Hepatocyte (in vitro differentiated cells): Measurements from ENCODE around the gene TMC6. TPM values are rescaled to one million over a fixed set of nuclear protein-coding genes. Genes with fewer than 3 reads are reported as not detected.

ENCODE experiments used
- DNase-seq: peaks from one replicate; pipeline ENCODE4 v3.0.0-alpha.2; 2016; ENCODE audit warnings: low spot score
- H2AFZ ChIP-seq: fragments of 200-600 bp; sonication (generic); 2 replicates; pipeline ENCODE4 v1.6.0; 2016; ENCODE audit warnings: antibody characterized with exemption, mild to moderate bottlenecking
- H3K27ac ChIP-seq: fragments of 200-600 bp; sonication (generic); 2 replicates; pipeline ENCODE4 v1.5.1; 2016; ENCODE audit warnings: mild to moderate bottlenecking
- H3K27me3 ChIP-seq: fragments of 200-600 bp; sonication (generic); 2 replicates; pipeline ENCODE4 v1.6.1; 2016
- H3K36me3 ChIP-seq: fragments of 200-600 bp; sonication (generic); replicated peaks from 2 replicates; pipeline ENCODE4 v1.5.1; 2016; ENCODE audit warnings: low read depth; ENCODE audit not compliant: insufficient read depth
- H3K4me1 ChIP-seq: fragments of 200-600 bp; sonication (generic); 2 replicates; pipeline ENCODE4 v1.5.1; 2016; ENCODE audit warnings: mild to moderate bottlenecking, moderate library complexity; ENCODE audit not compliant: insufficient read depth
- H3K4me2 ChIP-seq: fragments of 200-600 bp; sonication (generic); 2 replicates; pipeline ENCODE4 v1.6.0; 2016
- H3K4me3 ChIP-seq: fragments of 200-600 bp; sonication (generic); 2 replicates; pipeline ENCODE4 v1.5.1; 2016; ENCODE audit warnings: mild to moderate bottlenecking
- H3K79me2 ChIP-seq: fragments of 200-600 bp; sonication (generic); 2 replicates; pipeline ENCODE4 v1.6.0; 2017; ENCODE audit warnings: mild to moderate bottlenecking
- H3K9me2 ChIP-seq: fragments of 200-600 bp; sonication (generic); replicated peaks from 2 replicates; pipeline ENCODE4 v1.6.0; 2017; ENCODE audit warnings: mild to moderate bottlenecking; ENCODE audit not compliant: insufficient read depth
- H3K9me3 ChIP-seq: fragments of 200-600 bp; sonication (generic); 2 replicates; pipeline ENCODE4 v1.5.1; 2016; ENCODE audit warnings: low read depth, mild to moderate bottlenecking
- H4K20me1 ChIP-seq: fragments of 200-600 bp; sonication (generic); 2 replicates; pipeline ENCODE4 v1.6.0; 2016; ENCODE audit warnings: mild to moderate bottlenecking; ENCODE audit not compliant: insufficient read depth, poor library complexity, severe bottlenecking
- CTCF ChIP-seq: fragments of 200-600 bp; sonication (generic); IDR thresholded peaks from 2 replicates; pipeline ENCODE4 v1.5.1; 2016; ENCODE audit warnings: antibody characterized with exemption, mild to moderate bottlenecking; ENCODE audit not compliant: poor library complexity
- EZH2 ChIP-seq: fragments of 200-600 bp; sonication (generic); IDR thresholded peaks from 2 replicates; pipeline ENCODE4 v1.6.1; 2016; ENCODE audit warnings: antibody characterized with exemption, mild to moderate bottlenecking, borderline replicate concordance
- EZH2phosphoT487 ChIP-seq: fragments of 200-600 bp; sonication (generic); IDR thresholded peaks from one replicate; pipeline ENCODE4 v1.6.1; 2018; ENCODE audit warnings: antibody characterized with exemption, mild to moderate bottlenecking, low read depth, moderate library complexity; ENCODE audit not compliant: unreplicated experiment, severe bottlenecking
- WGBS: methylation state at CpG from one replicate; pipeline ENCODE4 v1.1.6; 2016; ENCODE audit warnings: low lambda C conversion rate; ENCODE audit errors: missing lambda C conversion rate; 5-methylcytosine and 5-hydroxymethylcytosine counted together
- polyA plus RNA-seq: library from polyadenylated mRNA; unstranded; fragments of >200 nt; fragmentation: Nextera tagmentation; extraction: Ambion mirVana; gene quantifications from 2 replicates; pipeline ENCODE4 v1.2.1, GENCODE V29; 2016
- total RNA-seq: library from RNA; depleted of rRNA; stranded (reverse); fragments of >200 nt; gene quantifications from 2 replicates; pipeline ENCODE4 v1.2.3, GENCODE V29; 2014

The TMC6 gene
- total and polyA plus RNA-seq, 2 experiments from 2014 or later = 26.7 to 57.9 TPM

GRCh38 chr17:78132767-78133178, 4.2 kb upstream of the TMC6 start:
- no peak overlapping the region for H3K27ac ChIP-seq
- H2AFZ ChIP-seq = no peak overlapping the region
- no peaks in the 10 kb centered on the region for H4K20me1 ChIP-seq
- no peak for TF ChIP-seq EZH2
- TF ChIP-seq CTCF = no peak
- no peak for TF ChIP-seq EZH2phosphoT487
- no peak overlapping the region for H3K4me2 ChIP-seq
- H3K9me3 ChIP-seq = no peaks in the 10 kb centered on the region
- 93% methylated on average over 9 of the region's 9 CpGs for WGBS
- no peaks in the 10 kb centered on the region for H3K36me3 ChIP-seq
- H3K9me2 ChIP-seq = no peaks in the 10 kb centered on the region
- H3K27me3 ChIP-seq = peaks cover 11% of the 10 kb centered on the region
- no peak for DNase-seq
- H3K4me3 ChIP-seq = no peak overlapping the region
- H3K79me2 ChIP-seq = no peaks in the 10 kb centered on the region
- peaks cover 13% of the 10 kb centered on the region for H3K4me1 ChIP-seq

DNA sequence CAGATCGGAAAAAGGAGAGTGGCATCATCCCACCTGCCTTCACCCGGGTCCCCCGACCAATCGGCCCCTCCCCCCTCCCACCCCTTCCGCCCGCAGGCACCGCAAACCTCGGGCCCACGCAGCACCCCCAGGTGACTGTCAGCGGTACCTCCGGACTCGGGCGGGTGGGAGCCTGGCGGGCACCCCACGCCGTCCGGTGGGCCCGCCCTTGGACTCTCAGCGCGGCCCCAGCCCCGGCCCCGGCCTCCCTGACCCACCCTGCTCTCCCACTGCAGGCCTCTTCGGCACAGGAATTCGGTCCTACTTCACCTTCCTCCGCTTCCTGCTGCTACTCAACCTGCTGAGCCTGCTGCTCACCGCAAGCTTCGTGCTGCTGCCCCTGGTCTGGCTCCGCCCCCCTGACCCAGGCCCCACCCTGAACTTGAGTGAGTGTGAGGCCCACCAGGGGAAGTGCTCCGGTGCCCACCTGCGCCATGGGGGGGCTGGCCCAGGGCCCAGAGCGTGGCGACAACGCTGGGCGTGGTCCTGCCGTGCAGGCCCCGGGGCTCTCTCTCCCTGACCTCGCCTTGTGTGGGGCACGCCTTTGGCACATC, 3.6 kb upstream of the TMC6 start:
- Histone ChIP-seq H3K9me3 (no peaks in the 10 kb centered on the region), H4K20me1 (no peaks in the 10 kb centered on the region), H3K9me2 (no peaks in the 10 kb centered on the region), H3K79me2 (no peaks in the 10 kb centered on the region), H3K36me3 (no peaks in the 10 kb centered on the region), H3K4me1 (peaks cover 18% of the 10 kb centered on the region), H3K27ac (peak overlapping the region; percentile 27), H2AFZ (no peak overlapping the region), H3K4me3 (no peak overlapping the region), H3K4me2 (peak overlapping the region; percentile 87), H3K27me3 (peaks cover 11% of the 10 kb centered on the region)
- 49% methylated on average over 15 of the region's 38 CpGs for WGBS
- TF ChIP-seq EZH2phosphoT487 = no peak
- no peak for TF ChIP-seq CTCF
- TF ChIP-seq EZH2 = no peak
- DNase-seq = peak; percentile 63

DNA sequence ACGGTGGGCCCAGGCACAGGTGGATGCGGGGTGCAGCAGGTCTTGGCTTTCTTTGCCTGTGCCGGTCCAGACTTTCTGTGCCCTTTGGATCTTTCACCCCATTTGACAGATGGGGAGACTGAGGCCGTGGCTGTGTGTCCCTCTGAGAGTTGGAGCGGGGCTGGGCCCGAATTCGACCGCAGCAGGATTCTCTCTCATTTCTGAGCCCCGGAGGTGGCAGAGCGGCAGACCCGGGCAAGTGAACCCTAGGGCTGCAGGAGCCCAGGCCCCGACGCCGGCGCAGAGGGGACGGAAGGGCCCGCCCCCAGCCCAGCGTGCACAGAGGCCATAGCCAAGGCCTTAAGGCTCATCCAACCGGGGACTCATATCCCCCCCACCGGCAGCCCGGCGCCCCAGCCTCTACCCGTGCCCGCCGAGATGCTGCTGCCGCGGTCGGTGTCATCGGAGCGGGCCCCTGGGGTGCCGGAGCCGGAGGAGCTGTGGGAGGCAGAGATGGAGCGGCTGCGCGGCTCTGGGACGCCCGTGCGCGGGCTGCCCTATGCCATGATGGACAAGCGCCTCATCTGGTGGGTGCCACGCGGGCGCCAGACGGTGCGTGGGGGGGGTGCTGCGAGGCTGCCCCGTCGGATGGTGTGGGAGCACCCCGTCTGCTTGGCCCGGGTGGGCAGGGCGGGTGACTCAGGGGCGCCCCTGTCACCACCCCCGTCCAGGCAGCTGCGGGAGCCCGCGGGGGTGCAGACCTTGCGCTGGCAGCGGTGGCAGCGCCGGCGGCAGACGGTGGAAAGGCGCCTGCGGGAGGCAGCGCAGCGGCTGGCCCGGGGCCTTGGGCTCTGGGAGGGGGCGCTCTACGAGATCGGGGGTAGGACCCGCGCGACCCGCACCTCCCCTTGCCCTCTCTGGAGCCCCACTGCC, 2.9 kb upstream of the TMC6 start:
- H3K4me3 ChIP-seq = no peak overlapping the region
- H3K27me3 ChIP-seq = peaks cover 11% of the 10 kb centered on the region
- H3K36me3 ChIP-seq = no peaks in the 10 kb centered on the region
- no peak for DNase-seq
- TF ChIP-seq CTCF = no peak
- no peak for TF ChIP-seq EZH2
- TF ChIP-seq EZH2phosphoT487 = no peak
- peak overlapping the region; percentile 87 for H3K4me2 ChIP-seq
- H3K9me3 ChIP-seq = no peaks in the 10 kb centered on the region
- no peak overlapping the region for H2AFZ ChIP-seq
- H3K79me2 ChIP-seq = peaks cover 3% of the 10 kb centered on the region
- WGBS = 60% methylated on average over 37 of the region's 74 CpGs
- no peak overlapping the region for H3K27ac ChIP-seq
- no peaks in the 10 kb centered on the region for H3K9me2 ChIP-seq
- no peaks in the 10 kb centered on the region for H4K20me1 ChIP-seq
- H3K4me1 ChIP-seq = peaks cover 23% of the 10 kb centered on the region
